Parathyroid adenoma (tissue), 2 donors: ENCODE measurements around the gene FAM114A2.
A peak's percentile ranks its signal among the peaks of the same experiment; 100 is the strongest.
"Not testable (repeated sequence)": the region's sequence is repeated elsewhere in the genome, so short reads cannot be mapped to it uniquely, and the experiment has no call there.

Source experiments
- H2AFZ ChIP-seq: fragments of 300-600 bp; sonication (generic); one replicate; pipeline ENCODE4 v1.7.0; 2017; ENCODE audit warnings: antibody characterized with exemption, mild to moderate bottlenecking
- H3K27ac ChIP-seq: fragments of 300-600 bp; sonication (generic); one replicate; pipeline ENCODE4 v1.7.0; 2017
- H3K27me3 ChIP-seq: fragments of 300-600 bp; sonication (generic); one replicate; pipeline ENCODE4 v1.7.0; 2017; ENCODE audit warnings: low read length; ENCODE audit not compliant: control insufficient read depth, insufficient read depth
- H3K36me3 ChIP-seq: fragments of 300-600 bp; sonication (generic); one replicate; pipeline ENCODE4 v1.7.0; 2017; ENCODE audit warnings: low read length; ENCODE audit not compliant: control insufficient read depth, insufficient read depth
- H3K4me1 ChIP-seq: fragments of 300-600 bp; sonication (generic); one replicate; pipeline ENCODE4 v1.7.0; 2017; ENCODE audit warnings: control low read depth
- H3K4me2 ChIP-seq: fragments of 300-600 bp; sonication (generic); one replicate; pipeline ENCODE4 v1.7.0; 2017; ENCODE audit warnings: low read length
- H3K4me3 ChIP-seq: fragments of 300-600 bp; sonication (generic); one replicate; pipeline ENCODE4 v1.7.0; 2017; ENCODE audit warnings: low read depth, low read length
- H3K79me2 ChIP-seq: fragments of 300-600 bp; sonication (generic); one replicate; pipeline ENCODE4 v1.7.0; 2017; ENCODE audit warnings: control low read depth
- H3K9ac ChIP-seq: fragments of 300-600 bp; sonication (generic); one replicate; pipeline ENCODE4 v1.7.0; 2017; ENCODE audit warnings: mild to moderate bottlenecking
- H3K9me3 ChIP-seq: fragments of 300-600 bp; sonication (generic); one replicate; pipeline ENCODE4 v1.7.0; 2017; ENCODE audit warnings: low read length; ENCODE audit not compliant: control insufficient read depth
- CTCF ChIP-seq: fragments of 300-600 bp; sonication (generic); IDR thresholded peaks from one replicate; pipeline ENCODE4 v1.7.0; 2017; ENCODE audit warnings: antibody characterized with exemption, mild to moderate bottlenecking
- donor health status: primary hyperparathyroidism.

Gene FAM114A2

GRCh38 chr5:154039458-154039829, 734 bp upstream of the FAM114A2 start:
- Histone ChIP-seq H3K4me3 (peak overlapping the region; percentile 96), H2AFZ (peak overlapping the region; percentile 95)

GRCh38 chr5:154038261-154038706, 426 bp downstream of the FAM114A2 start:
- Histone ChIP-seq H3K36me3 (no peaks in the 10 kb centered on the region), H3K4me2 (peak overlapping the region; percentile 68), H3K4me3 (peak overlapping the region; percentile 96), H3K79me2 (peaks cover 25% of the 10 kb centered on the region), H3K27me3 (no peaks in the 10 kb centered on the region), H2AFZ (peak overlapping the region; percentile 95), H3K27ac (peak overlapping the region; percentile 82), H3K9me3 (no peaks in the 10 kb centered on the region), H3K9ac (peak overlapping the region; percentile 50), H3K4me1 (no peaks in the 10 kb centered on the region)
- TF ChIP-seq CTCF: no peak

More at GRCh38 chr5:154039458-154039829, 734 bp upstream of the FAM114A2 start:
- Histone ChIP-seq H3K4me1 (peaks cover 3% of the 10 kb centered on the region), H3K4me2 (peak overlapping the region; percentile 81), H3K79me2 (peaks cover 25% of the 10 kb centered on the region), H3K9me3 (no peaks in the 10 kb centered on the region), H3K27ac (peak overlapping the region; percentile 82), H3K36me3 (no peaks in the 10 kb centered on the region), H3K9ac (no peak overlapping the region), H3K27me3 (no peaks in the 10 kb centered on the region)
- TF ChIP-seq CTCF: no peak

GRCh38 chr5:154034944-154035343, 3.8 kb downstream of the FAM114A2 start:
- Histone ChIP-seq H3K36me3 (no peaks in the 10 kb centered on the region), H3K9ac (no peak overlapping the region), H3K9me3 (no peaks in the 10 kb centered on the region), H3K4me1 (no peaks in the 10 kb centered on the region), H3K27ac (no peak overlapping the region), H3K4me3 (no peak overlapping the region), H3K4me2 (no peak overlapping the region), H3K27me3 (no peaks in the 10 kb centered on the region), H2AFZ (no peak overlapping the region), H3K79me2 (peaks cover 15% of the 10 kb centered on the region)
- no peak for TF ChIP-seq CTCF

- H3K4me1 ChIP-seq: no peaks in the 10 kb centered on the region
- H3K9ac ChIP-seq: no peak overlapping the region
- H3K27me3 ChIP-seq: no peaks in the 10 kb centered on the region
- no peaks in the 10 kb centered on the region for H3K9me3 ChIP-seq
- H3K27ac ChIP-seq: no peak overlapping the region
- no peak overlapping the region for H3K4me2 ChIP-seq
- H2AFZ ChIP-seq: no peak overlapping the region
- no peaks in the 10 kb centered on the region for H3K79me2 ChIP-seq
- TF ChIP-seq CTCF: no peak
- H3K36me3 ChIP-seq: no peaks in the 10 kb centered on the region
- H3K4me3 ChIP-seq: no peak overlapping the region
These were observed 6.7 kb downstream of the FAM114A2 start for GRCh38 chr5:154031937-154032489.

GRCh38 chr5:154025951-154026350, 12.8 kb downstream of the FAM114A2 start:
- Histone ChIP-seq H3K4me2 (no peak overlapping the region), H2AFZ (no peak overlapping the region), H3K36me3 (no peaks in the 10 kb centered on the region)

GRCh38 chr5:154018919-154019318, 19.8 kb downstream of the FAM114A2 start:
- H3K9me3 ChIP-seq, H3K4me1 ChIP-seq, H3K36me3 ChIP-seq, H3K27me3 ChIP-seq, H3K27ac ChIP-seq, H3K4me2 ChIP-seq, H3K9ac ChIP-seq, H3K4me3 ChIP-seq, H2AFZ ChIP-seq: not testable (repeated sequence)
- peaks cover 11% of the 10 kb centered on the region for H3K79me2 ChIP-seq

More at GRCh38 chr5:154025951-154026350, 12.8 kb downstream of the FAM114A2 start:
- Histone ChIP-seq H3K79me2 (no peaks in the 10 kb centered on the region), H3K27me3 (no peaks in the 10 kb centered on the region), H3K27ac (no peak overlapping the region), H3K4me1 (no peaks in the 10 kb centered on the region), H3K4me3 (no peak overlapping the region), H3K9ac (no peak overlapping the region), H3K9me3 (no peaks in the 10 kb centered on the region)
- TF ChIP-seq CTCF: no peak
